AG04450 (cell line): ENCODE data around the gene DPH5. TPM values are rescaled to one million over a fixed set of nuclear protein-coding genes. Genes with fewer than 3 reads are reported as not detected.

Experiments
- CTCF ChIA-PET: fragments of 300-600, 350-600 bp; formaldehyde crosslinking; extraction: SDS; loops from one replicate; lab custom pipeline; 2022; ENCODE audit warnings: antibody characterized with exemption, inconsistent platforms; lab: Charles Lee
- POLR2A ChIA-PET: fragments of 350-600 bp; formaldehyde crosslinking; extraction: SDS; loops from one replicate; lab custom pipeline; 2021; ENCODE audit warnings: antibody characterized with exemption, inconsistent platforms; lab: Yijun Ruan, JAX
- DNase-seq: peaks from one replicate; pipeline ENCODE4 v3.0.0-alpha.2; 2011; ENCODE audit warnings: low read depth, low spot score
- H3K27ac ChIP-seq: one replicate; pipeline ENCODE4 v1.5.1; 2012; ENCODE audit warnings: low read depth, low read length, control low read depth
- H3K27me3 ChIP-seq: one replicate; pipeline ENCODE4 v1.6.0; 2012; ENCODE audit warnings: low read length; ENCODE audit not compliant: control insufficient read depth, insufficient read depth
- H3K4me3 ChIP-seq: 2 replicates; pipeline ENCODE4 v1.5.1; 2011; ENCODE audit warnings: mild to moderate bottlenecking, low read depth, low read length, control low read depth
- H3K9me3 ChIP-seq: 2 replicates; pipeline ENCODE4 v1.5.1; 2012; ENCODE audit warnings: low read length; ENCODE audit not compliant: control insufficient read depth, insufficient read depth
- CTCF ChIP-seq: IDR thresholded peaks from 2 replicates; pipeline ENCODE4 v1.5.1; 2011; ENCODE audit warnings: low read depth, low read length, control low read depth, inconsistent platforms
- polyA plus RNA-seq: library from polyadenylated mRNA; depleted of rRNA; stranded (reverse); fragments of >200 nt; gene quantifications from 2 replicates; pipeline ENCODE4 v1.2.3, GENCODE V29; 2011

Gene DPH5
- polyA plus RNA-seq, 1 experiment = 87.4 TPM

DNA sequence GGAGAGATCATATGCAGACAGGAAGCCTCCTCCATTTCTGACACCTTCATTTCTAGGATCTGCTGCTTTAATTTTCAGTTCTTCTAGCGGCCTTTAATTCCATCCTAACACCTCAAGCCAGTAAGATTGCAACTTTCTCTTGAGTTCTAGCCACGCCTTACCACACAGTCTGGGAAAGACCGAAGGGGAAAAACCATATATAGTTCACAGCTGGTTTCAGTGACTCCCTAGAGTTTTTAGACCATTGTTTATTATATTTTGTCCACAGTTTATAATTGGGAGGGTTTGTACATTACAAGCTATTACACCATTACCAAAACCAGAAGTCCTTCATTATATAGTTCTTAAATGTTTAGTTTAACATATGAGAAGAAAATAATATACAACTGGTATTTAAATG lies 37.5 kb downstream of the DPH5 start:
- POLR2A ChIA-PET = interaction anchor here (0.7 to 1.7 kb wide), 4 partner anchors 10 to 250 kb away, joined by 3 to 8 read pairs (median 3); no protein-coding TSS in a partner anchor
- CTCF ChIA-PET = interaction anchor here (0.9 to 2.5 kb wide), 3 partner anchors 250 to 300 kb away, joined by 3 to 14 read pairs (median 8); no protein-coding TSS in a partner anchor
- Histone ChIP-seq H3K4me3 (no peak overlapping the region), H3K27me3 (no peaks in the 10 kb centered on the region), H3K9me3 (no peaks in the 10 kb centered on the region), H3K27ac (peak overlapping the region; percentile 60)
- no peak for TF ChIP-seq CTCF
- DNase-seq = peak; percentile 67

- ChIA-PET POLR2A (no interaction called here), CTCF (interaction anchor here (0.6 to 0.7 kb wide), 2 partner anchors 212 to 253 kb away, joined by 3 to 7 read pairs; no protein-coding TSS in a partner anchor)
- DNase-seq = no peak
- no peak overlapping the region for H3K4me3 ChIP-seq
- no peak overlapping the region for H3K27ac ChIP-seq
- H3K9me3 ChIP-seq = no peaks in the 10 kb centered on the region
- no peaks in the 10 kb centered on the region for H3K27me3 ChIP-seq
- no peak for TF ChIP-seq CTCF
These were observed 42.8 kb downstream of the DPH5 start for GRCh38 chr1:100982793-100983192.

DNA sequence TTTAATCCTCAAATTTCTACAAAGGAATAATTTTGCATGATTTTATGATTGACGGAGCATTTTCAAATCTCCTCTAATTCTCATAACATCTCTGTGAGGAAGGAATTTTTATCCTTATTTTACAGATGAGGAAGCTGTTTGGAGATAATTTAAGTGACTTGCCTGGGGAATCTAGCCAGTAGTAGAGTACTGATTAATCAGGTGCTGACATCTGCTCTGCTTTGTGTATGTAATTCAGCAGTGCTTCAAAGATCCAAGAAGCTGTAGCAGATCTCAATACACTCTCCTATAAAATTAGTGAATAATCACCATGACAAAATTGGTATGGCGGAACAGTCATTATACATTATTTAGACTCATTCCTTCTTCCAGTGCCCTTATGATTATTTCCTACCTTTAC lies 46.0 kb downstream of the DPH5 start:
- H3K27ac ChIP-seq = no peak overlapping the region
- no peak overlapping the region for H3K4me3 ChIP-seq
- DNase-seq = no peak
- ChIA-PET CTCF (no interaction called here), POLR2A (no interaction called here)
- no peaks in the 10 kb centered on the region for H3K27me3 ChIP-seq
- TF ChIP-seq CTCF = no peak
- H3K9me3 ChIP-seq = no peaks in the 10 kb centered on the region

GRCh38 chr1:100976936-100977335 lies 48.6 kb downstream of the DPH5 start:
- no peak overlapping the region for H3K4me3 ChIP-seq
- DNase-seq = no peak
- H3K9me3 ChIP-seq = no peaks in the 10 kb centered on the region
- no peaks in the 10 kb centered on the region for H3K27me3 ChIP-seq
- POLR2A ChIA-PET = no interaction called here
- CTCF ChIA-PET = interaction anchor here (0.9 to 1.5 kb wide), 2 partner anchors 262 to 311 kb away, joined by 3 to 7 read pairs; no protein-coding TSS in a partner anchor
- H3K27ac ChIP-seq = no peak overlapping the region
- TF ChIP-seq CTCF = no peak

GRCh38 chr1:100972185-100972584 lies 53.4 kb downstream of the DPH5 start:
- H3K27me3 ChIP-seq = no peaks in the 10 kb centered on the region
- no peak for DNase-seq
- ChIA-PET POLR2A (no interaction called here), CTCF (interaction anchor here (1.5 kb wide), 1 partner anchor 316 kb away, joined by 4 read pairs; no protein-coding TSS in a partner anchor)
- H3K27ac ChIP-seq = no peak overlapping the region
- no peak overlapping the region for H3K4me3 ChIP-seq
- no peaks in the 10 kb centered on the region for H3K9me3 ChIP-seq
- TF ChIP-seq CTCF = no peak
